Endothelial cell (in vitro differentiated cells): ENCODE results near the gene ZBTB20. TPM values are rescaled to one million over a fixed set of nuclear protein-coding genes. Genes with fewer than 3 reads are reported as not detected.

ENCODE experiments used
- DNase-seq: peaks from one replicate; pipeline ENCODE4 v3.0.0; 2021; ENCODE audit warnings: low spot score
- H3K27ac Mint-ChIP-seq: one replicate; pipeline ENCODE4 v1.8.0; 2021; ENCODE audit warnings: mixed read lengths, inconsistent platforms; ENCODE audit not compliant: unreplicated experiment
- H3K27me3 Mint-ChIP-seq: one replicate; pipeline ENCODE4 v1.8.0; 2021; ENCODE audit warnings: mild to moderate bottlenecking, moderate library complexity, mixed read lengths, inconsistent platforms; ENCODE audit not compliant: unreplicated experiment
- H3K36me3 Mint-ChIP-seq: one replicate; pipeline ENCODE4 v1.8.0; 2021; ENCODE audit warnings: mild to moderate bottlenecking, low read depth, mixed read lengths, inconsistent platforms; ENCODE audit not compliant: unreplicated experiment
- H3K4me1 Mint-ChIP-seq: one replicate; pipeline ENCODE4 v1.8.0; 2021; ENCODE audit warnings: mild to moderate bottlenecking, mixed read lengths, inconsistent platforms; ENCODE audit not compliant: unreplicated experiment
- H3K4me3 Mint-ChIP-seq: one replicate; pipeline ENCODE4 v1.8.0; 2021; ENCODE audit warnings: mild to moderate bottlenecking, mixed read lengths, inconsistent platforms; ENCODE audit not compliant: unreplicated experiment
- H3K9me3 Mint-ChIP-seq: one replicate; pipeline ENCODE4 v1.8.0; 2021; ENCODE audit warnings: mixed read lengths, inconsistent platforms; ENCODE audit not compliant: unreplicated experiment
- total RNA-seq: library from RNA; stranded (reverse); fragmentation: NEBNext Ultra II Directional; extraction: Animal tissue kit (Norgen Biotek cat#: 25700); gene quantifications from one replicate; pipeline ENCODE4 v1.2.1, GENCODE V29; 2021; ENCODE audit not compliant: unreplicated experiment
- TF ChIP-seq, protein P1 (sequence below): fragments of 200-600 bp; sonication (generic); IDR thresholded peaks from one replicate; pipeline ENCODE4 v1.5.0; 2021; ENCODE audit warnings: antibody characterized with exemption; ENCODE audit not compliant: unreplicated experiment

Gene ZBTB20
- total RNA-seq, 1 donor from 2014 or later, result 4.2 TPM

DNA sequence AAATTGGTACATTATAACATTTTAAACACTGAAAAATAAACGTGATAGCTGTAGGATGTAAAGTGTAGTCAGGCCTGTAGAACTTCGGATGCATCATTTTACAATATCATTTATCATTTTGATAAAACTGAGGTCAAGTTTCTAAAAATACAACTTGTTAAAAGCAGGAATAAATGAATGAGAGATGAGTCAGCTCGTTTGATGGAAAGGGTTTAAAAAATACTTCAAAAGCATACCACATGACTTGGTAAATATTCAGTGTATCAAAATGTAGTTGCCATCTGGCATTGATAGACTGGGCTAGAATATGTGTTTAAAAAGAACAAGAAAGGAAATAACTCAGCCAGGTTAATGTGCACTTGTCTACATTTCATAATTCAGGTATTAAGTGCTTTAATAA is 496.3 kb downstream of the ZBTB20 start:
- H3K27ac Mint-ChIP-seq, result no peak overlapping the region
- DNase-seq, result no peak
- no peaks in the 10 kb centered on the region for H3K4me1 Mint-ChIP-seq
- H3K9me3 Mint-ChIP-seq, result no peaks in the 10 kb centered on the region
- H3K27me3 Mint-ChIP-seq, result no peaks in the 10 kb centered on the region
- TF ChIP-seq, protein P1, sequence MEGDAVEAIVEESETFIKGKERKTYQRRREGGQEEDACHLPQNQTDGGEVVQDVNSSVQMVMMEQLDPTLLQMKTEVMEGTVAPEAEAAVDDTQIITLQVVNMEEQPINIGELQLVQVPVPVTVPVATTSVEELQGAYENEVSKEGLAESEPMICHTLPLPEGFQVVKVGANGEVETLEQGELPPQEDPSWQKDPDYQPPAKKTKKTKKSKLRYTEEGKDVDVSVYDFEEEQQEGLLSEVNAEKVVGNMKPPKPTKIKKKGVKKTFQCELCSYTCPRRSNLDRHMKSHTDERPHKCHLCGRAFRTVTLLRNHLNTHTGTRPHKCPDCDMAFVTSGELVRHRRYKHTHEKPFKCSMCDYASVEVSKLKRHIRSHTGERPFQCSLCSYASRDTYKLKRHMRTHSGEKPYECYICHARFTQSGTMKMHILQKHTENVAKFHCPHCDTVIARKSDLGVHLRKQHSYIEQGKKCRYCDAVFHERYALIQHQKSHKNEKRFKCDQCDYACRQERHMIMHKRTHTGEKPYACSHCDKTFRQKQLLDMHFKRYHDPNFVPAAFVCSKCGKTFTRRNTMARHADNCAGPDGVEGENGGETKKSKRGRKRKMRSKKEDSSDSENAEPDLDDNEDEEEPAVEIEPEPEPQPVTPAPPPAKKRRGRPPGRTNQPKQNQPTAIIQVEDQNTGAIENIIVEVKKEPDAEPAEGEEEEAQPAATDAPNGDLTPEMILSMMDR, result no peak
- no peak overlapping the region for H3K4me3 Mint-ChIP-seq
- H3K36me3 Mint-ChIP-seq, result no peaks in the 10 kb centered on the region

GRCh38 chr3:114649331-114649730 is 497.8 kb downstream of the ZBTB20 start:
- TF ChIP-seq, protein P1, result no peak
- no peak for DNase-seq
- no peaks in the 10 kb centered on the region for H3K9me3 Mint-ChIP-seq
- H3K36me3 Mint-ChIP-seq, result no peaks in the 10 kb centered on the region
- H3K4me3 Mint-ChIP-seq, result no peak overlapping the region
- no peak overlapping the region for H3K27ac Mint-ChIP-seq
- no peaks in the 10 kb centered on the region for H3K4me1 Mint-ChIP-seq
- no peaks in the 10 kb centered on the region for H3K27me3 Mint-ChIP-seq

GRCh38 chr3:114646526-114646925 is 500.6 kb downstream of the ZBTB20 start:
- H3K36me3 Mint-ChIP-seq, result no peaks in the 10 kb centered on the region
- no peaks in the 10 kb centered on the region for H3K27me3 Mint-ChIP-seq
- TF ChIP-seq, protein P1, result no peak
- no peaks in the 10 kb centered on the region for H3K9me3 Mint-ChIP-seq
- H3K4me3 Mint-ChIP-seq, result no peak overlapping the region
- no peak for DNase-seq
- H3K4me1 Mint-ChIP-seq, result no peaks in the 10 kb centered on the region
- H3K27ac Mint-ChIP-seq, result no peak overlapping the region

DNA sequence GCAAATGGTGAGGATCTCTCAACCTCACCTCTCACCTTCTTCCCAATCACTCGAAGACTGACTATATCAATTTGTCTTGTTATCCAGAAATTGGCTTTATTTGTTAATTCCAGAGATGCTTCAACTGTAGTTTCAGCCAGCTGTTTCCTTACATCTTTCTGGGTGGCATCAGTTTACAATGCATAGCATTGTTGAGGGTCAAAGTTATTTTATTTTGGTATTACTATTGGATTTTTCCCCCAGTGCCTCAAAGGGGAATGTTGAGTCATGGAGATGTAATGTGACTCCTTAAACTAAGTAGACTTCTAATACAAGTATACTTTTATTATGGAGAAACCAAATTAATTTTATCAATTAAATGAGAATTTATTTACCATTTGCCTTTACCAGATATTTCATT is 501.7 kb downstream of the ZBTB20 start:
- H3K27me3 Mint-ChIP-seq, result no peaks in the 10 kb centered on the region
- DNase-seq, result no peak
- no peaks in the 10 kb centered on the region for H3K9me3 Mint-ChIP-seq
- H3K27ac Mint-ChIP-seq, result no peak overlapping the region
- no peaks in the 10 kb centered on the region for H3K4me1 Mint-ChIP-seq
- H3K36me3 Mint-ChIP-seq, result no peaks in the 10 kb centered on the region
- no peak overlapping the region for H3K4me3 Mint-ChIP-seq
- TF ChIP-seq, protein P1, result no peak

DNA sequence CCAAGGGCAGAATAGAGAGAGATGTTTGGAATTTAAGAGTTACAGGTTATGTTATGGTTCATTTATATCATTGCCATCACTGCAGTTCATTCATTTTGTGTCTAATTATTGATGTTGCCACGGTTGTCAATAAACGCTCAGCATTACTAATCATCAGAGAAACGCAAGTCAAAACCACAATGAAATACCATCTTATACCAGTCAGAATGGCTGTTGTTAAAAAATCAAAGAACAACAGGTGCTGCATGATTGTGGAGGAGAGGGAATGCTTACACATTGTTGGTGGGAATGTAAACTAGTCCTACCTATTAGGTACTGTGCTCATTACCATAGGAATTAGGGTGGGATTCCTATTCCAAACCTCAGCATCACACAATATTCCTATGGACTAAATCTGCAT is 502.7 kb downstream of the ZBTB20 start:
- no peaks in the 10 kb centered on the region for H3K9me3 Mint-ChIP-seq
- no peaks in the 10 kb centered on the region for H3K4me1 Mint-ChIP-seq
- TF ChIP-seq, protein P1, result no peak
- H3K27me3 Mint-ChIP-seq, result no peaks in the 10 kb centered on the region
- no peaks in the 10 kb centered on the region for H3K36me3 Mint-ChIP-seq
- H3K27ac Mint-ChIP-seq, result no peak overlapping the region
- no peak for DNase-seq
- H3K4me3 Mint-ChIP-seq, result no peak overlapping the region
